Keratinocyte (primary cell): ENCODE measurements around the gene CHRD. TPM values are rescaled to one million over a fixed set of nuclear protein-coding genes. Genes with fewer than 3 reads are reported as not detected.

Source experiments
- DNase-seq: peaks from one replicate; pipeline ENCODE4 v3.0.0-alpha.2; 2011; ENCODE audit warnings: low read depth, missing footprints, low spot score
- FAIRE-seq: peaks from 2 replicates; lab custom pipeline; 2011; peaks lifted over from hg19 to GRCh38; lab: Jason Lieb, UNC
- H2AFZ ChIP-seq: 2 replicates; pipeline ENCODE4 v1.6.0; 2012; ENCODE audit warnings: low read length, control low read depth, inconsistent platforms; ENCODE audit not compliant: control insufficient read depth
- H3K27ac ChIP-seq: 2 replicates; pipeline ENCODE4 v1.5.1; 2011; ENCODE audit warnings: low read length; ENCODE audit not compliant: control insufficient read depth, insufficient read depth
- H3K27me3 ChIP-seq: 3 replicates; pipeline ENCODE4 v1.6.0; 2011; ENCODE audit warnings: low read length; ENCODE audit not compliant: control insufficient read depth, insufficient read depth; ENCODE audit errors: extremely low read depth
- H3K36me3 ChIP-seq, 2 experiments: 2 replicates in 1 of 2; 3 replicates in 1 of 2; pipeline ENCODE4 v1.5.1; 2011; ENCODE audit warnings: low read length in 2 of 2, mild to moderate bottlenecking in 1 of 2; ENCODE audit not compliant: control insufficient read depth in 2 of 2, insufficient read depth in 2 of 2; ENCODE audit errors: extremely low read depth in 1 of 2
- H3K4me1 ChIP-seq: 3 replicates; pipeline ENCODE4 v1.5.1; 2011; ENCODE audit warnings: low read length; ENCODE audit not compliant: control insufficient read depth, insufficient read depth; ENCODE audit errors: extremely low read depth
- H3K4me2 ChIP-seq: 3 replicates; pipeline ENCODE4 v1.6.0; 2011; ENCODE audit warnings: low read depth, low read length; ENCODE audit not compliant: control insufficient read depth, insufficient read depth; ENCODE audit errors: extremely low read depth
- H3K4me3 ChIP-seq, 3 experiments: fragments of 200-600 bp in 1 of 3; sonication (generic) in 1 of 3; 2 replicates in 2 of 3; 3 replicates in 1 of 3; pipeline ENCODE4 v1.5.1; 2011 to 2016; ENCODE audit warnings: low read length in 3 of 3, mild to moderate bottlenecking in 3 of 3, control low read depth in 2 of 3, inconsistent platforms in 1 of 3, low read depth in 1 of 3, mixed read lengths in 1 of 3, mixed run types in 1 of 3, moderate library complexity in 1 of 3; ENCODE audit not compliant: control insufficient read depth in 2 of 3, insufficient read depth in 2 of 3; ENCODE audit errors: extremely low read depth in 1 of 3
- H3K79me2 ChIP-seq: 2 replicates; pipeline ENCODE4 v1.6.0; 2012; ENCODE audit warnings: low read length; ENCODE audit not compliant: control insufficient read depth, insufficient read depth
- H3K9ac ChIP-seq: 3 replicates; pipeline ENCODE4 v1.6.0; 2011; ENCODE audit warnings: low read length; ENCODE audit not compliant: control insufficient read depth, insufficient read depth; ENCODE audit errors: extremely low read depth
- H3K9me1 ChIP-seq: 3 replicates; pipeline ENCODE4 v1.6.0; 2011; ENCODE audit warnings: low read length; ENCODE audit not compliant: control insufficient read depth, insufficient read depth; ENCODE audit errors: extremely low read depth
- H3K9me3 ChIP-seq: 2 replicates; pipeline ENCODE4 v1.5.1; 2012; ENCODE audit warnings: low read depth, low read length; ENCODE audit not compliant: control insufficient read depth
- H4K20me1 ChIP-seq: 3 replicates; pipeline ENCODE4 v1.6.0; 2011; ENCODE audit warnings: low read length; ENCODE audit not compliant: control insufficient read depth, insufficient read depth; ENCODE audit errors: extremely low read depth
- EZH2 ChIP-seq: IDR thresholded peaks from one replicate; pipeline ENCODE4 v1.6.1; 2012; ENCODE audit warnings: inconsistent platforms, mild to moderate bottlenecking, low read length, moderate library complexity
- dilution Hi-C: fragments of 300-500 bp; cut with MboI; formaldehyde crosslinking; loops from one replicate; pipeline ENCODE4 v1.7.0; 2020; ENCODE audit warnings: low sequenced_read_pairs; ENCODE audit not compliant: extremely low pct_ligation_motif_present
- polyA plus RNA-seq, 5 experiments: library from polyadenylated mRNA; depleted of rRNA in 3 of 5; stranded (reverse) in 3 of 5; stranded (forward) in 1 of 5; unstranded in 1 of 5; fragments of >200 nt; gene quantifications; 1 replicate in 1 of 5; 2 replicates in 3 of 5; 3 replicates in 1 of 5; pipeline versions ENCODE4 v1.2.1 to v1.2.3, GENCODE V29; 2011 to 2012; ENCODE audit warnings: missing spikeins in 2 of 5, low read depth in 1 of 5, low replicate concordance in 1 of 5
- TF ChIP-seq, protein P1 (sequence below), 3 experiments: IDR thresholded peaks in 1 of 3; conservative IDR thresholded peaks in 1 of 3; optimal IDR thresholded peaks in 1 of 3; 2 replicates in 2 of 3; 3 replicates in 1 of 3; pipeline versions ENCODE3 to v1.5.1; 2011; ENCODE audit warnings: low read length in 3 of 3, mild to moderate bottlenecking in 3 of 3, moderate library complexity in 2 of 3, control low read depth in 1 of 3, inconsistent platforms in 1 of 3; ENCODE audit not compliant: insufficient read depth in 2 of 3; ENCODE audit errors: extremely low read depth in 1 of 3

CHRD gene
- polyA plus RNA-seq, 1 donor (not counting 4 experiments of a cell fraction or from before 2014, with no cell fraction given) = not detected

DNA sequence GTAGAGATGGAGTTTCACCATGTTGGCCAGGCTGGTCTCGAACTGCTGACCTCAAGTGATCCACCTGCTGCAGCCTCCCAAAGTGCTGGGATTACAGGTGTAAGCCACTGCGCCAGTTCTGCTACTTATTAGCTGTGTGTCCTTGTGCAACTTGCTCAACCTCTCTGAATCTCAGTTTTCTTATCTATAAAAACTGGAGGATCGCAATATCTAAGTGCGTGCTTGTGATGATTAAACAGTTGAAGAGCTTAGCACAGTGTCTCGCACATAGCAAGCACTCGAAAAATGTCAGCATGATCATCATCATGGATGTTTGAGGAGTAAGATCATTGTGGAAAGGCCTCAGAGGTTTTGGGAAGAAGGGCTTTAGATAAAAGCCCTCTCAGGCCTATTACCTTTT lies 29.2 kb upstream of the CHRD start:
- TF ChIP-seq, protein P1, sequence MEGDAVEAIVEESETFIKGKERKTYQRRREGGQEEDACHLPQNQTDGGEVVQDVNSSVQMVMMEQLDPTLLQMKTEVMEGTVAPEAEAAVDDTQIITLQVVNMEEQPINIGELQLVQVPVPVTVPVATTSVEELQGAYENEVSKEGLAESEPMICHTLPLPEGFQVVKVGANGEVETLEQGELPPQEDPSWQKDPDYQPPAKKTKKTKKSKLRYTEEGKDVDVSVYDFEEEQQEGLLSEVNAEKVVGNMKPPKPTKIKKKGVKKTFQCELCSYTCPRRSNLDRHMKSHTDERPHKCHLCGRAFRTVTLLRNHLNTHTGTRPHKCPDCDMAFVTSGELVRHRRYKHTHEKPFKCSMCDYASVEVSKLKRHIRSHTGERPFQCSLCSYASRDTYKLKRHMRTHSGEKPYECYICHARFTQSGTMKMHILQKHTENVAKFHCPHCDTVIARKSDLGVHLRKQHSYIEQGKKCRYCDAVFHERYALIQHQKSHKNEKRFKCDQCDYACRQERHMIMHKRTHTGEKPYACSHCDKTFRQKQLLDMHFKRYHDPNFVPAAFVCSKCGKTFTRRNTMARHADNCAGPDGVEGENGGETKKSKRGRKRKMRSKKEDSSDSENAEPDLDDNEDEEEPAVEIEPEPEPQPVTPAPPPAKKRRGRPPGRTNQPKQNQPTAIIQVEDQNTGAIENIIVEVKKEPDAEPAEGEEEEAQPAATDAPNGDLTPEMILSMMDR (optimal IDR thresholded peaks at IDR 0.05 in 1 of 3, IDR thresholded peaks at IDR 0.05 in 1 of 3, conservative IDR thresholded peaks at IDR 0.05 in 1 of 3; ENCODE audit: extremely low read depth in 1 of 3, insufficient read depth in 2 of 3, low read length in 3 of 3) = no peak
- no peak for TF ChIP-seq EZH2
- H3K4me2 ChIP-seq = no peak overlapping the region
- FAIRE-seq (no peak), DNase-seq (no peak)
- H3K9me1 ChIP-seq = no peaks in the 10 kb centered on the region
- H2AFZ ChIP-seq = no peak overlapping the region
- H3K36me3 ChIP-seq = peaks cover 9 to 16% of the 10 kb centered on the region in 2 experiments
- H3K9ac ChIP-seq = no peak overlapping the region
- dilution Hi-C loops = no loop called here
- H4K20me1 ChIP-seq = no peaks in the 10 kb centered on the region
- H3K4me1 ChIP-seq = peaks cover 3% of the 10 kb centered on the region
- no peaks in the 10 kb centered on the region for H3K27me3 ChIP-seq
- no peak overlapping the region for H3K27ac ChIP-seq
- H3K4me3 ChIP-seq = no peak overlapping the region
- H3K9me3 ChIP-seq = no peaks in the 10 kb centered on the region
- H3K79me2 ChIP-seq = no peaks in the 10 kb centered on the region

DNA sequence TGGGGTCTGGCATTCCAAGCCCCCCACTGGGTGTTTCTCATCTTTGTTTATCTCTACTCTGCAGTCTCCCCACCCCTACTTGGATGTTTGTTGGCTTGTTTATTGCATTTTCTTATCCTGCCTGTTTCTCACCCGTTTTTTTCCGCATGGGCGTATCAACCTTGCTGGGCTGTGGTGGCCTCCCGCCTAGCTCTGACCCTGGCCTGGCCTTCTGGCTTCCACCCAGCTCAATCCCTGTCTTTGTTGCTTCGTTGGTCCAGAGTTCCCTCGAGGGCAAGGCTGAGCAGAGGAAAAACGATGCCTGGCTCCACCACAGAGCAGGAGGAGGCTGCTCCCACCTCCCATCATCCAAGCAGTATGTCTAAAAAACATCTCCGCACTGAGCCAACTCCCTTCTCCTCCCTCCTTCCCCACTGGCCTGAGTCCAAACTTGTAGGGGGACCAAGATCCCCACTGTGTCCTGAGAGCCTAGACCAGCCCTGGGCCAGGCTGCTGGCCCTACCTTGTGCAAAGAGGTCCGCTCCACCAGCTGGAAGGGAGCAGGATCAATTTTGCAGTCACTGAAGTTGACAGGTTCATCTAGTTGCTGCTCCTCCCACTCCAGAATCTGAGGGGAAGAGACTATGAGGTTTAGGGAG lies 28.2 kb upstream of the CHRD start:
- Histone ChIP-seq H3K27me3 (no peaks in the 10 kb centered on the region), H3K36me3 (peaks cover 7 to 16% of the 10 kb centered on the region in 2 experiments), H3K9ac (no peak overlapping the region), H3K4me3 (no peak overlapping the region), H3K9me3 (no peaks in the 10 kb centered on the region), H4K20me1 (no peaks in the 10 kb centered on the region), H3K9me1 (no peaks in the 10 kb centered on the region), H3K79me2 (no peaks in the 10 kb centered on the region), H3K4me2 (no peak overlapping the region), H2AFZ (no peak overlapping the region), H3K4me1 (no peaks in the 10 kb centered on the region), H3K27ac (no peak overlapping the region)
- dilution Hi-C loops = no loop called here
- FAIRE-seq (no peak), DNase-seq (no peak)
- TF ChIP-seq EZH2 = no peak
- TF ChIP-seq, protein P1 (optimal IDR thresholded peaks at IDR 0.05 in 1 of 3, IDR thresholded peaks at IDR 0.05 in 1 of 3, conservative IDR thresholded peaks at IDR 0.05 in 1 of 3; ENCODE audit: extremely low read depth in 1 of 3, insufficient read depth in 2 of 3, low read length in 3 of 3) = no peak
